GM12878 (cell line): Measurements from ENCODE around the gene KIF5A. TPM values are rescaled to one million over a fixed set of nuclear protein-coding genes. Genes with fewer than 3 reads are reported as not detected.

ENCODE experiments used
- BMI1 ChIP-seq: fragments of 450-650 bp; IDR thresholded peaks from 2 replicates; pipeline ENCODE4 v1.6.1; 2016; ENCODE audit warnings: mild to moderate bottlenecking, moderate library complexity, borderline replicate concordance
- CHD2 ChIP-seq: IDR thresholded peaks from 2 replicates; pipeline ENCODE4 v1.6.1; 2011; ENCODE audit warnings: low read depth, low read length, improper control_type of control experiment, borderline replicate concordance
- CREB1 ChIP-seq: IDR thresholded peaks from 2 replicates; pipeline ENCODE4 v1.6.1; 2012; ENCODE audit warnings: low read depth, mild to moderate bottlenecking, inconsistent platforms
- CREM ChIP-seq: IDR thresholded peaks from 2 replicates; pipeline ENCODE4 v1.6.1; 2014; ENCODE audit warnings: antibody characterized with exemption, low read depth
- E2F4 ChIP-seq: IDR thresholded peaks from 2 replicates; pipeline ENCODE4 v1.6.1; 2012; ENCODE audit warnings: low read depth, low read length, improper control_type of control experiment
- E4F1 ChIP-seq: fragments of 450-650 bp; IDR thresholded peaks from 2 replicates; pipeline ENCODE4 v1.6.1; 2018; ENCODE audit warnings: borderline replicate concordance, mild to moderate bottlenecking; ENCODE audit not compliant: partially characterized antibody
- ESRRA ChIP-seq: IDR thresholded peaks from 2 replicates; pipeline ENCODE4 v1.6.1; 2012; ENCODE audit warnings: mild to moderate bottlenecking, low read length, improper control_type of control experiment
- FOS ChIP-seq: IDR thresholded peaks from 3 replicates; pipeline ENCODE4 v1.6.1; 2011; ENCODE audit warnings: borderline replicate concordance; ENCODE audit not compliant: insufficient read length; ENCODE audit errors: extremely low read depth
- HDGF ChIP-seq: fragments of 450-650 bp; IDR thresholded peaks from 2 replicates; pipeline ENCODE4 v1.6.1; 2016; ENCODE audit warnings: antibody characterized with exemption
- NFYA ChIP-seq: IDR thresholded peaks from 2 replicates; pipeline ENCODE4 v1.6.1; 2011; ENCODE audit warnings: low read depth, mild to moderate bottlenecking, low read length, improper control_type of control experiment, borderline replicate concordance
- NR2F1 ChIP-seq: fragments of 450-650 bp; conservative IDR thresholded peaks from 2 replicates; pipeline ENCODE4 v1.6.1; 2017; ENCODE audit warnings: mild to moderate bottlenecking
- PBX3 ChIP-seq: IDR thresholded peaks from 2 replicates; pipeline ENCODE4 v1.6.1; 2011; ENCODE audit warnings: mild to moderate bottlenecking, low read depth, low read length, moderate library complexity; ENCODE audit not compliant: insufficient replicate concordance
- POLR2AphosphoS5 ChIP-seq: IDR thresholded peaks from 2 replicates; pipeline ENCODE4 v1.6.1; 2011; ENCODE audit warnings: mild to moderate bottlenecking, low read length, inconsistent platforms
- RB1 ChIP-seq: fragments of 450-650 bp; formaldehyde crosslinking; IDR thresholded peaks from 2 replicates; pipeline ENCODE4 v1.6.1; 2017; ENCODE audit warnings: mild to moderate bottlenecking, borderline replicate concordance
- RBBP5 ChIP-seq: fragments of 200-600 bp; sonication (generic); conservative IDR thresholded peaks from 2 replicates; pipeline ENCODE4 v1.6.1; 2016
- SKIL ChIP-seq: fragments of 450-650 bp; IDR thresholded peaks from 2 replicates; pipeline ENCODE4 v1.6.1; 2017; ENCODE audit warnings: mild to moderate bottlenecking, low read depth, inconsistent platforms; ENCODE audit not compliant: poor library complexity, severe bottlenecking
- YY1 ChIP-seq: IDR thresholded peaks from 2 replicates; pipeline ENCODE4 v1.6.1; 2011; ENCODE audit warnings: low read depth, mild to moderate bottlenecking, low read length
- ZBTB11 ChIP-seq: fragments of 450-650 bp; formaldehyde crosslinking; IDR thresholded peaks from 2 replicates; pipeline ENCODE4 v1.5.0; 2022; ENCODE audit warnings: mild to moderate bottlenecking, missing genetic modification characterization
- ZSCAN29 ChIP-seq: fragments of 450-650 bp; IDR thresholded peaks from 2 replicates; pipeline ENCODE4 v1.6.1; 2017; ENCODE audit warnings: mild to moderate bottlenecking, moderate library complexity
- polyA plus RNA-seq, 11 experiments: library from polyadenylated mRNA; depleted of rRNA in 4 of 11; unstranded in 6 of 11; stranded (reverse) in 5 of 11; fragments of >200 nt; fragmentation: Nextera tagmentation in 4 of 11; fragmentation: Illumina TruSeq in 1 of 11; extraction: Ambion mirVana in 4 of 11; extraction: Trizol in 1 of 11; gene quantifications; 1 replicate in 1 of 11; 2 replicates in 10 of 11; pipeline versions ENCODE4 v1.2.1 to v1.2.3, GENCODE V29; 2011 to 2016; ENCODE audit warnings: inconsistent platforms in 2 of 11, missing spikeins in 2 of 11, low read depth in 1 of 11
- total RNA-seq, 4 experiments: library from RNA; depleted of rRNA in 3 of 4; stranded (reverse); fragments of >200 nt in 3 of 4; fragmentation: Illumina TruSeq in 1 of 4; extraction: Trizol in 1 of 4; gene quantifications; 2 replicates each; pipeline versions ENCODE4 v1.2.1 to v1.2.3, GENCODE V29; 2013 to 2021

KIF5A gene
- total and polyA plus RNA-seq, 10 of the 15 experiments (the other 5 are each of a cell fraction or from before 2014, with no cell fraction given): 0.35 to 2.9 (median 0.97) TPM

GRCh38 chr12:57522011-57522886, 27.6 kb upstream of the KIF5A start, which contains the start of gene MBD6 (continued):
- TF ChIP-seq FOS (no peak), RBBP5 (no peak), E2F4 (no peak), SKIL (peak; percentile 82), CREM (0 out of 2 replicates have a peak, but pooled peaks have one; percentile 27), ZSCAN29 (no peak), POLR2AphosphoS5 (peak; percentile 74), CREB1 (peak; percentile 55), NR2F1 (peak; percentile 98), RB1 (no peak; the same call in 1 of the 2 replicates), YY1 (peak; percentile 79), E4F1 (no peak), BMI1 (no peak), HDGF (peak; percentile 88; the same call in 1 of the 2 replicates), PBX3 (no peak), ESRRA (no peak), NFYA (no peak), CHD2 (peak; percentile 34; the same call in 1 of the 2 replicates), ZBTB11 (CRISPR knock-in tag) (no peak)
